Caco-2 (cell line): ENCODE results near the gene STAC3. TPM values are rescaled to one million over a fixed set of nuclear protein-coding genes. Genes with fewer than 3 reads are reported as not detected.

ENCODE experiments used
- BruUV-seq: library from RNA; stranded (reverse); fragments of 400-500 nt; replicated peaks from 2 replicates; lab custom pipeline; 2021; lab: Mats Ljungman, UMichigan
- CTCF ChIA-PET: fragments of 300-600 bp; sonication (Branson Sonifier 250); formaldehyde crosslinking; loops from one replicate; lab custom pipeline; 2022; ENCODE audit warnings: antibody characterized with exemption; lab: Charles Lee
- POLR2A ChIA-PET: fragments of 300-600 bp; sonication (Branson Sonifier 250); formaldehyde crosslinking; loops from one replicate; lab custom pipeline; 2022; ENCODE audit warnings: antibody characterized with exemption; lab: Charles Lee
- DNase-seq, 2 experiments: peaks; one replicate each; pipeline versions ENCODE4 v3.0.0 to v3.0.0-alpha.2; 2020 to 2022
- H3K27me3 ChIP-seq: replicated peaks from 2 replicates; pipeline ENCODE4 v1.6.0; 2011; ENCODE audit warnings: low read length; ENCODE audit not compliant: control insufficient read depth, insufficient read depth
- H3K36me3 ChIP-seq: 2 replicates; pipeline ENCODE4 v1.5.1; 2011; ENCODE audit warnings: low read length; ENCODE audit not compliant: control insufficient read depth, insufficient read depth
- H3K4me1 ChIP-seq: fragments of 250-450 bp; sonication (Bioruptor Pico); 2 replicates; pipeline ENCODE4 v1.5.1; 2020; ENCODE audit warnings: mild to moderate bottlenecking
- H3K4me3 ChIP-seq: 2 replicates; pipeline ENCODE4 v1.5.1; 2011; ENCODE audit warnings: low read depth, mild to moderate bottlenecking, control low read depth, low read length
- H3K9me3 ChIP-seq: fragments of 250-450 bp; sonication (Bioruptor Pico); 2 replicates; pipeline ENCODE4 v1.5.1; 2020; ENCODE audit warnings: mild to moderate bottlenecking, moderate library complexity
- H3K27ac Mint-ChIP-seq: one replicate; pipeline ENCODE4 v1.8.0; 2022; ENCODE audit warnings: mixed read lengths; ENCODE audit not compliant: unreplicated experiment
- H3K27me3 Mint-ChIP-seq: one replicate; pipeline ENCODE4 v1.8.0; 2022; ENCODE audit warnings: mixed read lengths; ENCODE audit not compliant: insufficient read depth, unreplicated experiment
- H3K36me3 Mint-ChIP-seq: one replicate; pipeline ENCODE4 v1.8.0; 2022; ENCODE audit warnings: mild to moderate bottlenecking, mixed read lengths; ENCODE audit not compliant: insufficient read depth, unreplicated experiment
- H3K4me1 Mint-ChIP-seq: one replicate; pipeline ENCODE4 v1.8.0; 2022; ENCODE audit warnings: low read depth, mixed read lengths; ENCODE audit not compliant: unreplicated experiment
- H3K4me3 Mint-ChIP-seq: one replicate; pipeline ENCODE4 v1.8.0; 2022; ENCODE audit warnings: mild to moderate bottlenecking, moderate library complexity, mixed read lengths; ENCODE audit not compliant: unreplicated experiment
- H3K9me3 Mint-ChIP-seq: one replicate; pipeline ENCODE4 v1.8.0; 2022; ENCODE audit warnings: mixed read lengths; ENCODE audit not compliant: unreplicated experiment
- intact Hi-C: fragments of 100-400 bp; cut with micrococcal nuclease; formaldehyde crosslinking; loops from one replicate; pipeline ENCODE4 v1.10.0; 2022; ENCODE audit not compliant: unreplicated experiment
- total RNA-seq: library from RNA; stranded (reverse); gene quantifications from 2 replicates; pipeline ENCODE4 v1.2.3, GENCODE V29; 2022
- TF ChIP-seq, protein P1 (sequence below), 2 experiments: fragments of 200-600 bp in 1 of 2; IDR thresholded peaks; 1 replicate in 1 of 2; 2 replicates in 1 of 2; pipeline versions ENCODE4 v1.5.1 to v1.8.0; 2011 to 2022; ENCODE audit warnings: antibody characterized with exemption in 1 of 2, control low read depth in 1 of 2, inconsistent platforms in 1 of 2, low read depth in 1 of 2, low read length in 1 of 2, mild to moderate bottlenecking in 1 of 2, moderate library complexity in 1 of 2; ENCODE audit not compliant: insufficient read depth in 1 of 2, severe bottlenecking in 1 of 2, unreplicated experiment in 1 of 2

The STAC3 gene
- total RNA-seq, 1 experiment from 2014 or later = 0.70 TPM

DNA sequence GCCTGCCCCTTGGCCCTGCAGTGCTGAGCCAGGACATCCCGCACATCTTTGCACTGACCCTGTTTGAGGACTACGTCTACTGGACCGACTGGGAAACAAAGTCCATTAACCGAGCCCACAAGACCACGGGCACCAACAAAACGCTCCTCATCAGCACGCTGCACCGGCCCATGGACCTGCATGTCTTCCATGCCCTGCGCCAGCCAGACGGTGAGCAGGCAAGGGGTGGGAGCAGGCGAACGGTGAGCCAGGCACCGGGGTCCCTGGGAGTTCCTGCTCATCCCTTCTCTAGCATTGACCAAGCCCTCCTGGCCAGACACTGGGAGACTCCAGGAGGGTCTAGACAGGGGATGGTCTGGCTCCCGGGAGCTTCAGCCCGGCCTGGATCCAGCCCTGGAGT lies 51.8 kb downstream of the STAC3 start:
- H3K36me3 ChIP-seq = peaks cover 3% of the 10 kb centered on the region
- POLR2A ChIA-PET = no interaction called here
- Mint-ChIP-seq H3K36me3 (peaks cover 12% of the 10 kb centered on the region), H3K4me1 (no peaks in the 10 kb centered on the region), H3K4me3 (no peak overlapping the region), H3K27me3 (no peaks in the 10 kb centered on the region), H3K27ac (no peak overlapping the region), H3K9me3 (no peaks in the 10 kb centered on the region)
- CTCF ChIA-PET = no interaction called here
- no peaks in the 10 kb centered on the region for H3K27me3 ChIP-seq
- no TSS peak for BruUV-seq
- intact Hi-C loops = no loop called here
- no peaks in the 10 kb centered on the region for H3K4me1 ChIP-seq
- no peak for DNase-seq
- TF ChIP-seq, protein P1, sequence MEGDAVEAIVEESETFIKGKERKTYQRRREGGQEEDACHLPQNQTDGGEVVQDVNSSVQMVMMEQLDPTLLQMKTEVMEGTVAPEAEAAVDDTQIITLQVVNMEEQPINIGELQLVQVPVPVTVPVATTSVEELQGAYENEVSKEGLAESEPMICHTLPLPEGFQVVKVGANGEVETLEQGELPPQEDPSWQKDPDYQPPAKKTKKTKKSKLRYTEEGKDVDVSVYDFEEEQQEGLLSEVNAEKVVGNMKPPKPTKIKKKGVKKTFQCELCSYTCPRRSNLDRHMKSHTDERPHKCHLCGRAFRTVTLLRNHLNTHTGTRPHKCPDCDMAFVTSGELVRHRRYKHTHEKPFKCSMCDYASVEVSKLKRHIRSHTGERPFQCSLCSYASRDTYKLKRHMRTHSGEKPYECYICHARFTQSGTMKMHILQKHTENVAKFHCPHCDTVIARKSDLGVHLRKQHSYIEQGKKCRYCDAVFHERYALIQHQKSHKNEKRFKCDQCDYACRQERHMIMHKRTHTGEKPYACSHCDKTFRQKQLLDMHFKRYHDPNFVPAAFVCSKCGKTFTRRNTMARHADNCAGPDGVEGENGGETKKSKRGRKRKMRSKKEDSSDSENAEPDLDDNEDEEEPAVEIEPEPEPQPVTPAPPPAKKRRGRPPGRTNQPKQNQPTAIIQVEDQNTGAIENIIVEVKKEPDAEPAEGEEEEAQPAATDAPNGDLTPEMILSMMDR (IDR thresholded peaks at IDR 0.05; ENCODE audit: insufficient read depth in 1 of 2, low read depth in 1 of 2, low read length in 1 of 2, severe bottlenecking in 1 of 2, unreplicated experiment in 1 of 2) = no peak
- H3K4me3 ChIP-seq = no peak overlapping the region
- H3K9me3 ChIP-seq = no peaks in the 10 kb centered on the region

DNA sequence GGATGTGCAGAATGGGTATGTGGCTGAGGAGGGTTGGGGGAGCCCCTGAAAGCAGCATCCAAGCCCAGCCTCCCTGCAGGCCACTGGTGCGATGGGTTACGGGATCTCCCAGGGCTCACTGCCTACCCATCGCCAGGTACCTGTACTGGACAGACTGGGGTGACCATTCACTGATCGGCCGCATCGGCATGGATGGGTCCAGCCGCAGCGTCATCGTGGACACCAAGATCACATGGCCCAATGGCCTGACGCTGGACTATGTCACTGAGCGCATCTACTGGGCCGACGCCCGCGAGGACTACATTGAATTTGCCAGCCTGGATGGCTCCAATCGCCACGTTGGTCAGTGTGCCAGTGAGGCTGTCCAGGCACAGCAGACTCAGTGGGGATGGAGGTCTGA lies 52.7 kb downstream of the STAC3 start:
- Mint-ChIP-seq H3K27ac (no peak overlapping the region), H3K4me3 (no peak overlapping the region), H3K36me3 (peaks cover 9% of the 10 kb centered on the region), H3K9me3 (no peaks in the 10 kb centered on the region), H3K27me3 (no peaks in the 10 kb centered on the region), H3K4me1 (no peaks in the 10 kb centered on the region)
- ChIA-PET CTCF (no interaction called here), POLR2A (no interaction called here)
- H3K4me3 ChIP-seq = no peak overlapping the region
- no peaks in the 10 kb centered on the region for H3K27me3 ChIP-seq
- H3K4me1 ChIP-seq = no peaks in the 10 kb centered on the region
- intact Hi-C loops = no loop called here
- DNase-seq = no peak
- no TSS peak for BruUV-seq
- TF ChIP-seq, protein P1 (IDR thresholded peaks at IDR 0.05; ENCODE audit: insufficient read depth in 1 of 2, low read depth in 1 of 2, low read length in 1 of 2, severe bottlenecking in 1 of 2, unreplicated experiment in 1 of 2) = no peak
- no peaks in the 10 kb centered on the region for H3K9me3 ChIP-seq
- peaks cover 4% of the 10 kb centered on the region for H3K36me3 ChIP-seq

DNA sequence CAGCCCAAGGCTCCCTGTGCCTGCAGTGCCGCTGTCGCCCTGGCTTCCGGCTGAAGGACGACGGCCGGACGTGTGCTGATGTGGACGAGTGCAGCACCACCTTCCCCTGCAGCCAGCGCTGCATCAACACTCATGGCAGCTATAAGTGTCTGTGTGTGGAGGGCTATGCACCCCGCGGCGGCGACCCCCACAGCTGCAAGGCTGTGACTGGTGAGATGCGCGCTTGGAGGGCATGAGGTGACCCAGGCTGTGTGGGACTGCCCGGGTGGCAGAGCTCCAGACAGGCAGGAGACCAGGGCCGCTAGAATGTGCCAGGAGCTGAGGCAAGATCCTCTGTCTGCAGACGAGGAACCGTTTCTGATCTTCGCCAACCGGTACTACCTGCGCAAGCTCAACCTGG lies 54.0 kb downstream of the STAC3 start:
- TF ChIP-seq, protein P1 (IDR thresholded peaks at IDR 0.05; ENCODE audit: insufficient read depth in 1 of 2, low read depth in 1 of 2, low read length in 1 of 2, severe bottlenecking in 1 of 2, unreplicated experiment in 1 of 2) = no peak
- H3K36me3 Mint-ChIP-seq = peaks cover 15% of the 10 kb centered on the region
- H3K4me3 ChIP-seq = no peak overlapping the region
- H3K9me3 Mint-ChIP-seq = no peaks in the 10 kb centered on the region
- no TSS peak for BruUV-seq
- CTCF ChIA-PET = no interaction called here
- no peaks in the 10 kb centered on the region for H3K4me1 ChIP-seq
- H3K27me3 ChIP-seq = no peaks in the 10 kb centered on the region
- POLR2A ChIA-PET = no interaction called here
- DNase-seq = no peak
- H3K27ac Mint-ChIP-seq = no peak overlapping the region
- intact Hi-C loops = no loop called here
- H3K36me3 ChIP-seq = peaks cover 7% of the 10 kb centered on the region
- no peaks in the 10 kb centered on the region for H3K4me1 Mint-ChIP-seq
- no peak overlapping the region for H3K4me3 Mint-ChIP-seq
- no peaks in the 10 kb centered on the region for H3K27me3 Mint-ChIP-seq
- no peaks in the 10 kb centered on the region for H3K9me3 ChIP-seq
